Stomach (tissue), 4 donors: ENCODE data around the gene SLC4A2.

Experiments used
- POLR2A ChIP-seq, 4 donors: fragments of 450-650 bp; IDR thresholded peaks; one replicate each; pipeline ENCODE4 v1.6.1; 2016; ENCODE audit warnings: antibody characterized with exemption in 4 of 4, control low read depth in 2 of 4, mild to moderate bottlenecking in 1 of 4, moderate library complexity in 1 of 4
- POLR2AphosphoS5 ChIP-seq, 3 donors: sonication (generic); formaldehyde crosslinking; IDR thresholded peaks; one replicate each; pipeline ENCODE4 v1.6.1; 2016; ENCODE audit warnings: antibody characterized with exemption in 3 of 3
- TF ChIP-seq, protein P1 (sequence below), 7 experiments: fragments of 450-650 bp in 4 of 7; fragments of 200-600 bp in 3 of 7; sonication (generic) in 3 of 7; IDR thresholded peaks; one replicate each; pipeline ENCODE4 v1.5.1; 2016 to 2019; ENCODE audit warnings: antibody characterized with exemption in 7 of 7, control low read depth in 2 of 7, mild to moderate bottlenecking in 1 of 7

DNA sequence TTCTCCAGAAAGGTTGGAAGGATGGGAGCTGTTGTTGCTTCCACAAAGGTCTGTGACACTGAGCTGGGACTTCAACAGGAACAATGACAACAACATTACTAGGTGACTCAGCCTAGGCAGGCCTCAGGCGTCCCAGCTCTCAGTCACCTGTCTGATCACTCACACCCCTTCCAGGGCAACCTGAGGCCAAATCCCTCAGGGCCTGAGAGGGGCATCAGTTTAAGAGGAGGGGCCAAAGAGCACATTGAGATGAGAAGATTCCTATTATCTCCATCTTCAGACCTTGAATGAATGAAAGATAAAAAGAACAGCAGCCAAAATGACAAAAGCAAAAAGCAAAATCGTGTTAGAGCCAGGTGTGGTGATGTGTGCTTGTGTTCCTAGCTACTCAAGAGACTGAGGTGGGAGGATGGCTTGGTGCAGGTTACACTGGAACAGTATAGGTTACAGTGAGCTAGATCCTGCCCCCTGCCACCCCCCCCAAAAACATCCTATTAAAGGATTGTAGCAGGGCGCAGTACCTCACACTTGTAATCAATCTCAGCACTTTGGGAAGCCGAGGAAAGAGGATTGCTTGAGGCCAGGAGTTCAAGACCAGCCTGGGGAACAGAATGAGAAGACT lies 34.8 kb upstream of the SLC4A2 start, which contains the start of gene ATG9B:
- TF ChIP-seq, protein P1, sequence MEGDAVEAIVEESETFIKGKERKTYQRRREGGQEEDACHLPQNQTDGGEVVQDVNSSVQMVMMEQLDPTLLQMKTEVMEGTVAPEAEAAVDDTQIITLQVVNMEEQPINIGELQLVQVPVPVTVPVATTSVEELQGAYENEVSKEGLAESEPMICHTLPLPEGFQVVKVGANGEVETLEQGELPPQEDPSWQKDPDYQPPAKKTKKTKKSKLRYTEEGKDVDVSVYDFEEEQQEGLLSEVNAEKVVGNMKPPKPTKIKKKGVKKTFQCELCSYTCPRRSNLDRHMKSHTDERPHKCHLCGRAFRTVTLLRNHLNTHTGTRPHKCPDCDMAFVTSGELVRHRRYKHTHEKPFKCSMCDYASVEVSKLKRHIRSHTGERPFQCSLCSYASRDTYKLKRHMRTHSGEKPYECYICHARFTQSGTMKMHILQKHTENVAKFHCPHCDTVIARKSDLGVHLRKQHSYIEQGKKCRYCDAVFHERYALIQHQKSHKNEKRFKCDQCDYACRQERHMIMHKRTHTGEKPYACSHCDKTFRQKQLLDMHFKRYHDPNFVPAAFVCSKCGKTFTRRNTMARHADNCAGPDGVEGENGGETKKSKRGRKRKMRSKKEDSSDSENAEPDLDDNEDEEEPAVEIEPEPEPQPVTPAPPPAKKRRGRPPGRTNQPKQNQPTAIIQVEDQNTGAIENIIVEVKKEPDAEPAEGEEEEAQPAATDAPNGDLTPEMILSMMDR (IDR thresholded peaks at IDR 0.05) = no peak
- TF ChIP-seq POLR2A (IDR thresholded peaks at IDR 0.05) (no peak), POLR2AphosphoS5 (IDR thresholded peaks at IDR 0.05) (no peak)
